Brain pericyte (primary cell): ENCODE results near the gene SVOP.

Experiments
- DNase-seq: peaks from one replicate; pipeline ENCODE4 v3.0.0-alpha.2; 2012; ENCODE audit warnings: low read depth, low spot score

The SVOP gene

GRCh38 chr12:108973629-108974152 lies 47.2 kb downstream of the SVOP start:
- DNase-seq = no peak

DNA sequence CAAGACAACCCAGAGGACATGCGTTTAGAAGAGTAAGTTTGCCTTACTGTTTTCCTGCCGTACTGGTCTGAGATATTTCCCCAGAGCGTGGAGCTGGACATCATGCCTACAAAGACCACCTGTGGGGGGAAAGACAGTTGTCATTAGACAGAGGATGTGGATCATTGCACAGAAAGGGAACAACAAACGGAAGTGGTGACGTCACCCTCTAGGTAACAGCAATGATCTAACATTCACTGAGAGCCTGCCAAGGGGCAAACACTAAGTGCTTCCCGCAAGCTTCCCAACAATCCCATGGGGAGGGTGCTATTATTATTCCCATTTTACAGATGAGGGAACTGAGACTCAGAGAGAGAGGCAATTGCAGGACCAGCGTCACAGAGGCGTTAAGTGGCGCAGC lies 48.5 kb downstream of the SVOP start:
- DNase-seq = no peak

- DNase-seq = no peak
These were observed 51.2 kb downstream of the SVOP start for GRCh38 chr12:108969622-108970021.

GRCh38 chr12:108967869-108968540 lies 52.9 kb downstream of the SVOP start:
- DNase-seq = no peak

DNA sequence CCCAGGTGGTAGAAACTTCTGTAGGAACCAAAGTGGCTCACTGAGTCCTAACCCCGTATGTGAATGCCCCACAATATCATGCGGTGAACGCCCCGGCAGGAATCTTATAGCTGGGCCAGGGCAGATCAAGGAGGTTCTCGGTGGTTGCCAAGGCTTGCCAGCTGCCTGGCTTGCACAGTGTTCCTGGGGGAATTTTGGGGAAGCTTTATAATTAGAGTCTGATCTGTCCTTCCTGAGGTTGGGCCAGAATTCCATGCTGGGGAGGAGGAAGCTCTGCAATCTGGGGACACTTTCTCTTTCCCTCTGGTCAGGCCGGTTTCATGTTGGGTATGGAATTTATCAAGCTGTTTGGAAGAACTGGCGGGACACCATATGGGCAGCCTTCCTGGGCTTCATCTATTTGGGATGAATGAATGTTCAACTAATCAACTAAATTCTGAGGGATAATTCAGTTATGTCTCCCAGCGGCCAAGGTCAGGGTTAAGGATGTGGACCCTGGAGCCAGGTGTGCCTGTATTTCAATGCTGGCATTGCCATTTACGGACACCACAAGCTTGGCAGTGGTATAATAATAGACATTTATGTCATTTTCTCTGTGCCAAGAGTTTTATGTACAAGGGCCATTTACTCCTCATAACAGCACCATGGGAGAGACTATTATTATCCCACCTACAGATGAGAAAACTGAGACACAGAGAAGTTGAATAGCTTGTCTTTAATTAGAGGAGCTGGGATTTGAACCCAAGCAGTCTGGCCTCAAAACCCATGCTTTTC lies 54.3 kb downstream of the SVOP start:
- DNase-seq = no peak

- DNase-seq = no peak
These were observed 55.0 kb downstream of the SVOP start for GRCh38 chr12:108965886-108966285.

DNA sequence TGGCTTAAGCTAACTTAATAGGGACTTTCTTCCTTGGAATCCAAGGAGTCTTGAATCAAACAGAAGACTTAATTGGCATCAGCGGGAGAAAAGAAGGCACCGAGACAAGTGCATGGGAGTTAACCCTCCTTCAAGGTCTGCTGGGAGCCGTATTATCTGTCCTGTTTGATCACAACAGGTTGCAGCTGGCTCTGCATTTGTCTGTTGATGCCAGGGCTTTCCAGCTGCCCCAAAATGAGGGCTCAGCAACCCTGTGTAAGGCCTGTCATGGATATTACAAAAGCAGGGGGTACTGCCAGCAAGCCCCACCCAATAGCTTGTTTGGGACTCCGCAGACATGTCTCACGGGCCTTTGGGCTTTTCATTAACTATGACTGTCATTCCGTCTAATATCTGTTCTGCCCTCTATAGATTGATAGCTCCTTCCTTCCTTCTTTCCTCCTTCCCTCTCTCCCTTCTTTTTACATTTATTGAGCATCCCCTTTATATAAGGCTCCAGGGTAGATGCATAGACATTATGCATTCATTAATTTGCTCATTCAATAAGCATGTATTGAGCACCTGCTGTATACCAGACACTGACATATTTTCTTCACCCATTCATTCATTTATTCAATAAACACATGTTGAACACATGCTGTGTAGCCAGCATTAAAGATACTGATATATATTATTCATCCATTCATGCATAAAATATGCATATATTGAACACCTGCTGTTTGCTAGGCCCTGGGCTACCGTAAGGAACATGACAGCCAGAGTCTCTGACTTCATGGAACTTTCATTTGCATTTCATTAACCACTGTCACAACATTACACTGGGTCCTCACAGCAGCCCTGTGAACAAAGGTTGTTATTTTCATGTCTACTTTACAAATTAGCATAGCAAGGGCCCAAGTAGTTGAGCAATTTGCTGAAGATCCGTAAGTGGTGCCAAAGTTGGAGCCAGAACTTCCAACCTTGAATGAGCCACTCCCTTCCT lies 56.2 kb downstream of the SVOP start:
- no peak for DNase-seq

GRCh38 chr12:108962256-108962655 lies 58.6 kb downstream of the SVOP start:
- DNase-seq = no peak

GRCh38 chr12:108959748-108960655 lies 60.9 kb downstream of the SVOP start:
- DNase-seq = no peak

- DNase-seq = no peak
These were observed 65.5 kb downstream of the SVOP start for GRCh38 chr12:108955225-108955835.

DNA sequence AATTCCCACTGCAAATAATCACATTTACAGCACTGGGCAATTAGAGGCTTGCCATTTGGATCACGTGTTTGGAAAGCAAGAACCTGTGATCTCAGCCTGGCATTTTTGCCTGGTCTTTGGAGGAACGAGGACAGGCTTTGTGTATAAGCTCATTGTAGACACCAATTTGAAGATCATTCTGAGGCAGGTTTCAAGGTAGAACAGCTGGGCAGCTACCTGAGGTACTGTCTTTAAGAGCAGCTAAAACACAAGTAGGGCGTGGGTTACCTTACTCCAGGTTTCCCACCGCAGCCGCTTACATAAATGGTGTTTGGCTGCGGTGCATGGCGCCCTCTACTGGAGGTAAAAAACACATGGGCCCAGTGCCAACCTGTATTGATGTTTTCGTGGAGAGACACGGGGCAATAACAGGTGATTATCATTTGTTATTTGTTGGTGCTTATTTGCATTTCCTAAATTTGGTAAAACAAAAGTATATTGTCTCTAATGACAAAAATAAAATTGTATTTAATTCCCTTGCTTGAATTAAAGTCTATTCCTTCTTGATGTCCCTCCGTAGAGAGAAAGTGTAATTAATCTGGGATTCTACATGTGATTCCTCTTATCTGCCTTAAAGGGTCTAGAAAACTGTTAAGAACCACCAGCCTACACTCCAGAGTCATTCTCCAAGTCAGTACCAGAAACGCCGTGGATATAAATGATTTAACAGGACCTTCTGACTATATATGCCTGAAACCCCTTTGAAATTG lies 69.7 kb downstream of the SVOP start:
- peak; percentile 22 for DNase-seq

- DNase-seq = no peak
These were observed 70.9 kb downstream of the SVOP start for GRCh38 chr12:108949976-108950375.

DNA sequence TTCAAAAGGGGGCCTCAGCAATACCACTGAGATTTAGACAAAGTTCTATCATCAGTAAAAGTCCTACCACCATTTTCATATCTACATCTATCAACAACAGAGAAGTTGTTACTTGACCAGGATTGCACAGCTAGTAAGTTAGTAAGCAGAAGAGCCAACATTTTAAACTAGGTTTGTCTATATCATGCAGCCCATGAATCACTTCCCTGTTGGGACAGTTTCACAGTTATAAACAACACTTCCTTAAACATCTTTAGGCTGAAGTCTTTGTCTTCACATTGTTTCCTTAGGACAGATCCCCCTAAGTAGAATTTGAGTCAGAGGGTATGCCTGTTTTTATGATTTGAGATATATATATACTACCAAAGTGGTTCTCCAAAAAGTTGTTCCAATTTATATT lies 72.5 kb downstream of the SVOP start:
- no peak for DNase-seq

GRCh38 chr12:108947097-108947496 lies 73.8 kb downstream of the SVOP start:
- no peak for DNase-seq

DNA sequence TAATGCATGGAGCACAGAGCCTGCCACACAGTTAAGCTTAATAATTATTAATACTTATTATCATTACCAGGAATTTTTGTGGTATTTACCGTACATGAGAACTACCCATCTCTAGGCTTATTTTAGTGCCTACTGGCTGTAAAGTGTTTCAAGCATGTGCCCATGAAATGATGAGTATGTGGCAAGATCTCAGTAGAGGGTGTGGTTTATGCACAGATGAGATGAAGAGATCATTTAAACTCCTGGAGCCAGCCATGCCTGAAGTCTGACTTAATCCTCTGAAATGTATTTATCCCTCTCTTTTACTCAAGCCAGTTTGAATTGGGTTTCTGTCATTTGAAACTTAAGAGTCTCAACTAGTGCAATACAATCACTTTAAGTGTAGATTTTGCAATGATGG lies 80.7 kb downstream of the SVOP start:
- DNase-seq = no peak

DNA sequence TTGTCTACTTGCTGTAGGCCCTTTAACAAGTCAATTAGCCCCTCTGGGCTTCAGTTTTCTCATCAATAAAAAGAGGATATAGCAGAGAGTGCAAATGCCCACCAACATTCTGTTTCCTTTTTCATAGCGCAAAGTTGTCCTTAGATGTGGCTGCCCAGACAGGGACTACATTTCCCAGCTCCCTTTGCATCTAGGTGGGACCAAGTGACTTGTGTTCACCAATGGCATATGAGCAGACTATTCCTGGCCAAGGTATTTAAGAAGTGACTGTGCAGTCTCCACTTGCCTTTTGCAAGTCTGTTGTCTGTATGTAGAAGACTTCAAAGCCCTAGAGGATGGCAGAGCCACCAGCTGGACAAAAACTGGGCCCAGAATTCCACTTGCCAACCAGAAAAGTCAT lies 81.3 kb downstream of the SVOP start:
- no peak for DNase-seq

GRCh38 chr12:108938247-108938924 lies 82.5 kb downstream of the SVOP start:
- DNase-seq = no peak

- no peak for DNase-seq
These were observed 85.6 kb downstream of the SVOP start for GRCh38 chr12:108935159-108935763.

DNA sequence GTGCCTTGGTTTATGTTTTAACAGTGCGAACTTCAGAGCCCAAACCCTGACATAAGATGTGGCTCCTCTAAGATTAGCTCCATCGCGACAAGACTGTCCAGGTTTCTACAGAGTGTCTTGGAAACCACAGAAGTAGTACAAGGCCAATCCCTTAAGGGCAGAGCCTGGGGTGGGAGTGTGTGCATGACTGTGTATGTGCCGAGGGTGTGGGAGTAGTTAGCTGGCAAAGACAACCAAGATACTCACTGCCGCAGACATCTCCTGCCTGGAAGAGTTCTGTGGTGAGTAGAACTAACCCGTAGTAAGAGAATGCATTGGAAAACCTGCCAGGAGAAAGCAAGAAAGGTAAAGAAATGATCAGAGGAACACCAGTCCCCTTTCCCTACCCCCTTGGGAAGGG lies 86.9 kb downstream of the SVOP start:
- DNase-seq = no peak
